ENCODE data around the gene SYT15B.
"Not testable (repeated sequence)": the region's sequence is repeated elsewhere in the genome, so short reads cannot be mapped to it uniquely, and the experiment has no call there.

SYT15B gene

GRCh38 chr10:47763554-47764175 is at the start of gene SYT15B:
SYT15B (minus strand) TSS chr10:47763592; CDS start chr10:47762640, 952 bp downstream.
- not testable (repeated sequence) for H3K4me3 ChIP-seq (ENCODE audit: insufficient read depth, low read length, poor library complexity, severe bottlenecking); H3K9me2 ChIP-seq (replicated peaks; ENCODE audit: insufficient read depth, low read length); H4K20me1 ChIP-seq (ENCODE audit: low read depth, low read length); H3K9me3 ChIP-seq (ENCODE audit: insufficient read depth, low read length); H2AFZ ChIP-seq (ENCODE audit: low read depth, low read length, severe bottlenecking); H3K27ac ChIP-seq (ENCODE audit: low read depth, low read length); H3K9ac ChIP-seq (ENCODE audit: low read length); H3K79me2 ChIP-seq (ENCODE audit: insufficient read depth, low read length); H3K4me2 ChIP-seq (ENCODE audit: low read depth, low read length, poor library complexity, severe bottlenecking); H3F3A ChIP-seq (ENCODE audit: insufficient read depth); H3K36me3 ChIP-seq (ENCODE audit: low read length); H3K27me3 ChIP-seq (ENCODE audit: low read length)

- not testable (repeated sequence) for H4K20me1 ChIP-seq (ENCODE audit: low read depth, low read length); H3K9me3 ChIP-seq (ENCODE audit: insufficient read depth, low read length); H2AFZ ChIP-seq (ENCODE audit: low read depth, low read length, severe bottlenecking); H3K4me2 ChIP-seq (ENCODE audit: low read depth, low read length, poor library complexity, severe bottlenecking); H3F3A ChIP-seq (ENCODE audit: insufficient read depth); H3K36me3 ChIP-seq (ENCODE audit: low read length); H3K27me3 ChIP-seq (ENCODE audit: low read length); H3K9ac ChIP-seq (ENCODE audit: low read length); H3K79me2 ChIP-seq (ENCODE audit: insufficient read depth, low read length); H3K9me2 ChIP-seq (replicated peaks; ENCODE audit: insufficient read depth, low read length); H3K27ac ChIP-seq (ENCODE audit: low read depth, low read length); H3K4me3 ChIP-seq (ENCODE audit: insufficient read depth, low read length, poor library complexity, severe bottlenecking)
These were observed 16.2 kb upstream of the SYT15B start for GRCh38 chr10:47779590-47779989.

GRCh38 chr10:47775361-47776231 is 12.2 kb upstream of the SYT15B start:
- not testable (repeated sequence) for H3K36me3 ChIP-seq (ENCODE audit: low read length); H3K79me2 ChIP-seq (ENCODE audit: insufficient read depth, low read length); H3K27me3 ChIP-seq (ENCODE audit: low read length); H3K9me2 ChIP-seq (replicated peaks; ENCODE audit: insufficient read depth, low read length); H3K9ac ChIP-seq (ENCODE audit: low read length); H3K27ac ChIP-seq (ENCODE audit: low read depth, low read length); H3F3A ChIP-seq (ENCODE audit: insufficient read depth); H3K4me3 ChIP-seq (ENCODE audit: insufficient read depth, low read length, poor library complexity, severe bottlenecking); H3K4me2 ChIP-seq (ENCODE audit: low read depth, low read length, poor library complexity, severe bottlenecking); H3K9me3 ChIP-seq (ENCODE audit: insufficient read depth, low read length); H2AFZ ChIP-seq (ENCODE audit: low read depth, low read length, severe bottlenecking); H4K20me1 ChIP-seq (ENCODE audit: low read depth, low read length)
- TF ChIP-seq CTCF (IDR thresholded peaks at IDR 0.05; ENCODE audit: insufficient read depth, low read length, poor library complexity, severe bottlenecking) = peak; percentile 24

GRCh38 chr10:47770745-47771144 is 7.4 kb upstream of the SYT15B start:
- H3K27me3 ChIP-seq (ENCODE audit: low read length); H3K4me3 ChIP-seq (ENCODE audit: insufficient read depth, low read length, poor library complexity, severe bottlenecking); H3K9me3 ChIP-seq (ENCODE audit: insufficient read depth, low read length): not testable (repeated sequence)

GRCh38 chr10:47768578-47769115 is 5.3 kb upstream of the SYT15B start:
- not testable (repeated sequence) for H3K9ac ChIP-seq (ENCODE audit: low read length); H3K36me3 ChIP-seq (ENCODE audit: low read length); H3K27me3 ChIP-seq (ENCODE audit: low read length); H3K79me2 ChIP-seq (ENCODE audit: insufficient read depth, low read length); H3K4me3 ChIP-seq (ENCODE audit: insufficient read depth, low read length, poor library complexity, severe bottlenecking); H3K27ac ChIP-seq (ENCODE audit: low read depth, low read length); H3K4me2 ChIP-seq (ENCODE audit: low read depth, low read length, poor library complexity, severe bottlenecking); H3F3A ChIP-seq (ENCODE audit: insufficient read depth); H4K20me1 ChIP-seq (ENCODE audit: low read depth, low read length); H2AFZ ChIP-seq (ENCODE audit: low read depth, low read length, severe bottlenecking); H3K9me3 ChIP-seq (ENCODE audit: insufficient read depth, low read length); H3K9me2 ChIP-seq (replicated peaks; ENCODE audit: insufficient read depth, low read length)

More at GRCh38 chr10:47770745-47771144, 7.4 kb upstream of the SYT15B start:
- not testable (repeated sequence) for H2AFZ ChIP-seq (ENCODE audit: low read depth, low read length, severe bottlenecking); H3K79me2 ChIP-seq (ENCODE audit: insufficient read depth, low read length); H3K9ac ChIP-seq (ENCODE audit: low read length); H3K36me3 ChIP-seq (ENCODE audit: low read length); H3K27ac ChIP-seq (ENCODE audit: low read depth, low read length); H3F3A ChIP-seq (ENCODE audit: insufficient read depth); H3K4me2 ChIP-seq (ENCODE audit: low read depth, low read length, poor library complexity, severe bottlenecking); H4K20me1 ChIP-seq (ENCODE audit: low read depth, low read length); H3K9me2 ChIP-seq (replicated peaks; ENCODE audit: insufficient read depth, low read length)

- not testable (repeated sequence) for H3K27me3 ChIP-seq (ENCODE audit: low read length); H4K20me1 ChIP-seq (ENCODE audit: low read depth, low read length); H3K36me3 ChIP-seq (ENCODE audit: low read length)
These were observed 4.7 kb upstream of the SYT15B start for GRCh38 chr10:47768085-47768484.

GRCh38 chr10:47767236-47767635 is 3.8 kb upstream of the SYT15B start:
- H3K9ac ChIP-seq (ENCODE audit: low read length); H3K36me3 ChIP-seq (ENCODE audit: low read length); H3K27ac ChIP-seq (ENCODE audit: low read depth, low read length); H3K79me2 ChIP-seq (ENCODE audit: insufficient read depth, low read length); H3K27me3 ChIP-seq (ENCODE audit: low read length); H3K9me2 ChIP-seq (replicated peaks; ENCODE audit: insufficient read depth, low read length); H2AFZ ChIP-seq (ENCODE audit: low read depth, low read length, severe bottlenecking); H3K4me3 ChIP-seq (ENCODE audit: insufficient read depth, low read length, poor library complexity, severe bottlenecking); H3F3A ChIP-seq (ENCODE audit: insufficient read depth); H3K4me2 ChIP-seq (ENCODE audit: low read depth, low read length, poor library complexity, severe bottlenecking); H3K9me3 ChIP-seq (ENCODE audit: insufficient read depth, low read length); H4K20me1 ChIP-seq (ENCODE audit: low read depth, low read length): not testable (repeated sequence)

More at GRCh38 chr10:47768085-47768484, 4.7 kb upstream of the SYT15B start:
- not testable (repeated sequence) for H3K9me2 ChIP-seq (replicated peaks; ENCODE audit: insufficient read depth, low read length); H3K4me2 ChIP-seq (ENCODE audit: low read depth, low read length, poor library complexity, severe bottlenecking); H3K9me3 ChIP-seq (ENCODE audit: insufficient read depth, low read length); H2AFZ ChIP-seq (ENCODE audit: low read depth, low read length, severe bottlenecking); H3K4me3 ChIP-seq (ENCODE audit: insufficient read depth, low read length, poor library complexity, severe bottlenecking); H3K27ac ChIP-seq (ENCODE audit: low read depth, low read length); H3K9ac ChIP-seq (ENCODE audit: low read length); H3F3A ChIP-seq (ENCODE audit: insufficient read depth); H3K79me2 ChIP-seq (ENCODE audit: insufficient read depth, low read length)
